Measurements from ENCODE around the gene ASTN2. TPM values are rescaled to one million over a fixed set of nuclear protein-coding genes. Genes with fewer than 3 reads are reported as not detected.

ASTN2 gene
- total and polyA plus RNA-seq, 2 experiments from 2014 or later = 5.6 to 7.7 TPM

DNA sequence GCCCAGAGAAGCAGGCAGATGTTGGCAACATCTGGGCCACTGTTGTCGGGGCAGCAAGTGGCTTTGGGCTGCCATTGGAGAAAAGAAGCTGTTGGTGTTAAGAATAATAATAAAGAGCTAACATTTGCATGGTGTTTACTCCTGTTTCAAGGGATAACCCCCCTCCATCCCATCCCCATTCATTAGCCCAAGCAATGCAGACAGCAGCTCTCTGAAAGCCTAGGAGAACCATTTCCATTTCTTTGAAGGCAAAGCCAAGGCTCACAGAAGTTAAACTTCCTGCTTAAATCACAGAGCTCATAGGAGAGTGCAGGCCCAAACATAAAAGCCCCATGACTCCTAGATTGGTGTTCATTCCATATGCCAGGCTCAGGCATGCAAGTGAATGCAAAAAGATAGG is 175.4 kb downstream of the ASTN2 start:
- TF ChIP-seq, protein P1, sequence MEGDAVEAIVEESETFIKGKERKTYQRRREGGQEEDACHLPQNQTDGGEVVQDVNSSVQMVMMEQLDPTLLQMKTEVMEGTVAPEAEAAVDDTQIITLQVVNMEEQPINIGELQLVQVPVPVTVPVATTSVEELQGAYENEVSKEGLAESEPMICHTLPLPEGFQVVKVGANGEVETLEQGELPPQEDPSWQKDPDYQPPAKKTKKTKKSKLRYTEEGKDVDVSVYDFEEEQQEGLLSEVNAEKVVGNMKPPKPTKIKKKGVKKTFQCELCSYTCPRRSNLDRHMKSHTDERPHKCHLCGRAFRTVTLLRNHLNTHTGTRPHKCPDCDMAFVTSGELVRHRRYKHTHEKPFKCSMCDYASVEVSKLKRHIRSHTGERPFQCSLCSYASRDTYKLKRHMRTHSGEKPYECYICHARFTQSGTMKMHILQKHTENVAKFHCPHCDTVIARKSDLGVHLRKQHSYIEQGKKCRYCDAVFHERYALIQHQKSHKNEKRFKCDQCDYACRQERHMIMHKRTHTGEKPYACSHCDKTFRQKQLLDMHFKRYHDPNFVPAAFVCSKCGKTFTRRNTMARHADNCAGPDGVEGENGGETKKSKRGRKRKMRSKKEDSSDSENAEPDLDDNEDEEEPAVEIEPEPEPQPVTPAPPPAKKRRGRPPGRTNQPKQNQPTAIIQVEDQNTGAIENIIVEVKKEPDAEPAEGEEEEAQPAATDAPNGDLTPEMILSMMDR (IDR thresholded peaks at IDR 0.05; ENCODE audit: low read depth, low read length) = no peak
- no peaks in the 10 kb centered on the region for H3K36me3 ChIP-seq

DNA sequence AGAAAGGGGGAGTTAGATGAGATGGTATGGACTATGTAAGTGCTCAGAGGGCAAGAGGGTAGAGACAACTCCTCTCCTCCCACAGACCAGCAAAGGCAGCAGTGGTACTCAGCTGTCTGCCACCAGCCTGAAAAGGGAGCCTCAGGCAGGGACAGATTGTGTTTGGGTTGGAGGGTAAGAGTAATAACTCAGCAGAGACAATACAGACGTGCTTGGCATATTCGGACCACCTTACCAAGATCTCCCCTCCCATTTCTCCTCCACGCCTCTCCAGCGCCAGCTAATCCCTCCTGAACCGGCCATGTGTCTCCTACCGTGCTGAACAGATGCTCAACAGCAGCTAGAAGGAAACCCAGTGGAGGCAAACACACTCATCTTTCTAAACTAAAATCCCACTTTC is 180.8 kb downstream of the ASTN2 start:
- Histone ChIP-seq H3K36me3 (no peaks in the 10 kb centered on the region), H3K9me3 (ENCODE audit: low read depth) (no peaks in the 10 kb centered on the region), H3K27me3 (no peaks in the 10 kb centered on the region), H3K27ac (no peak overlapping the region), H3K4me3 (no peak overlapping the region), H3K4me1 (ENCODE audit: low read depth) (no peaks in the 10 kb centered on the region)
- TF ChIP-seq, protein P1 (IDR thresholded peaks at IDR 0.05; ENCODE audit: low read depth, low read length) = no peak
- no peak for DNase-seq (ENCODE audit: low read depth in 1 of 2, low spot score in 1 of 2)

More for the DNA sequence above, 175.4 kb downstream of the ASTN2 start:
- no peak overlapping the region for H3K4me3 ChIP-seq
- no peaks in the 10 kb centered on the region for H3K4me1 ChIP-seq (ENCODE audit: low read depth)
- no peaks in the 10 kb centered on the region for H3K9me3 ChIP-seq (ENCODE audit: low read depth)
- DNase-seq (ENCODE audit: low read depth in 1 of 2, low spot score in 1 of 2) = no peak
- no peaks in the 10 kb centered on the region for H3K27me3 ChIP-seq
- no peak overlapping the region for H3K27ac ChIP-seq

DNA sequence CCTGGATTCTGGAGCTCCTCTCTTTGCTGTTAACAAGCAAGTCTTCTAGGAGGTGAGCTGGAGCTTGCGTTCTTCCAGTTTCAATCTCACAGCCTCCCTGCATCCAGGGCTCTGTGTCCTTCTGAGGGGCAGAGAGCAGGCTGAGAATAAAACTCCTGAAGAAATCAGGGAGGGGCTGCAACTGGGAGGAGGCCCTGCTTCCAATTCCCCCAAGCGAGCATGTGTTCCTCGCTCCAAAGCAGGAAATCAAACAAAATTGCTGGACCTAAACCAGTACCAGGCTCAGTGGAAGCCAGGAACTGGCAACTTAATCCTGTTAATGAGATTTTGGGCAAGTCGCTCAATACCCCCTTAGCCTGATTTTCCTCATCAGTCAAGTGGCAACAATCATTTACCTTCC is 181.8 kb downstream of the ASTN2 start:
- Histone ChIP-seq H3K36me3 (no peaks in the 10 kb centered on the region), H3K4me3 (no peak overlapping the region), H3K4me1 (ENCODE audit: low read depth) (no peaks in the 10 kb centered on the region), H3K27me3 (no peaks in the 10 kb centered on the region), H3K27ac (no peak overlapping the region), H3K9me3 (ENCODE audit: low read depth) (no peaks in the 10 kb centered on the region)
- TF ChIP-seq, protein P1 (IDR thresholded peaks at IDR 0.05; ENCODE audit: low read depth, low read length) = no peak
- DNase-seq (ENCODE audit: low read depth in 1 of 2, low spot score in 1 of 2) = no peak

DNA sequence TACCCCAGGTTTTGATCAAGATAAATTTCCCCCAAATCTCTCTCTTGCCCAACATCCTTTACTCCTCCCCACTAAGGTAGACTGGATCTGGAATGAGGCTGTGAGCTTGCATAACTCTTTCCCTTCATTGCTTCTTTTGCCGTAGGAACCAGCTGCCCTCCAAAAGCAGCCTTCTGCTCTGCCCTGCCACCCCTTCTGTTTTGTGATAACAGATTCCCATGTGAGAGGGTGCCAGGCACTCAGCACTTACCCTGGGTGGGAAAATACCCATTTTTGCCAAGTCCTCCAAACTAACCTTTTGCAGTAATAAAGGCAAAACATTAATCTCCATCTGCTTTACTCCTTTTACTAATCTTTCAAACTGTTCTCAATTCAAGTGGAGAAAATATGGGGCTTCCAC is 182.6 kb downstream of the ASTN2 start:
- no peaks in the 10 kb centered on the region for H3K27me3 ChIP-seq
- TF ChIP-seq, protein P1 (IDR thresholded peaks at IDR 0.05; ENCODE audit: low read depth, low read length) = no peak
- H3K36me3 ChIP-seq = no peaks in the 10 kb centered on the region
- H3K4me1 ChIP-seq (ENCODE audit: low read depth) = no peaks in the 10 kb centered on the region
- no peak overlapping the region for H3K27ac ChIP-seq
- no peak for DNase-seq (ENCODE audit: low read depth in 1 of 2, low spot score in 1 of 2)
- H3K4me3 ChIP-seq = no peak overlapping the region
- no peaks in the 10 kb centered on the region for H3K9me3 ChIP-seq (ENCODE audit: low read depth)

DNA sequence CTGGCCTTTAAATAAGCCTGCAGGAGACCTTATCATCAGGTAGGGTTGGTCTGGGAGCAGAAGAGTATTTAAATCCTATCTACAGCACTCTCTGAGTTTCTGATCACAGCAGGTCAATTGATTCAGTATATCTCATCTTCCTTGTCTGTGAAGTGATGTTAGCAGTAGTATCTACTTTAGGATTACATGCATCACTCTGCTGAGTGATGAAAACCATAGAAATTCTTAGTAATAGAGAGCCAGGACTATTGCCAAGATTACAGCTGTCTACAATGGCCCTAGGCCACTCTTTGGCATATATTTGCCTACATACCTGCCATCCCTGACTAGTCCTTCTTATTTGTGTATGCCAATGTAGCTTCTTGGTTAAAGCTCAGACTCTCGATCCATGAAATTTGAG is 183.8 kb downstream of the ASTN2 start:
- Histone ChIP-seq H3K9me3 (ENCODE audit: low read depth) (no peaks in the 10 kb centered on the region), H3K27ac (no peak overlapping the region), H3K4me3 (no peak overlapping the region), H3K4me1 (ENCODE audit: low read depth) (no peaks in the 10 kb centered on the region), H3K27me3 (no peaks in the 10 kb centered on the region), H3K36me3 (no peaks in the 10 kb centered on the region)
- DNase-seq (ENCODE audit: low read depth in 1 of 2, low spot score in 1 of 2) = no peak
- TF ChIP-seq, protein P1 (IDR thresholded peaks at IDR 0.05; ENCODE audit: low read depth, low read length) = no peak

DNA sequence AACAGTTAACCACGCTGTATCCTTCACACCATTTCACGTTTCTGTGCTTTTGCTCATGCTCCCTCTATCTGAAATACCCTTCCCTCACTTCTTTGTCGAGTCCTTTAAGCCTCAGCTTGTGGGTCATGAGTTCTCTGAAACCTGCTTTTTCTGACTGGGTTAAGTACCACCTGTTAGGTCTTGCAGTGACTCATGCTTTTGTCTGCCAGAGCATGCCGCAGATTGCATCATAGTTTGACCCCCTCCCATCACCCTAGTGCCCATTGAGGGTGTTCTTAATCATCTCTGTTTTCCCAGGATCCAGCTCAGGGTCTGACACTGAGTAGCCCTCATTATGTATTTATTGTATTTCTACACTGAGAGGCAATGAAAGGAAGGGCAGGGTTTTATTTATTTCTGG is 190.2 kb downstream of the ASTN2 start:
- H3K36me3 ChIP-seq = no peaks in the 10 kb centered on the region
- H3K4me1 ChIP-seq (ENCODE audit: low read depth) = no peaks in the 10 kb centered on the region
- no peaks in the 10 kb centered on the region for H3K27me3 ChIP-seq
- H3K4me3 ChIP-seq = no peak overlapping the region
- no peak overlapping the region for H3K27ac ChIP-seq
- H3K9me3 ChIP-seq (ENCODE audit: low read depth) = peaks cover 2% of the 10 kb centered on the region
- no peak for DNase-seq (ENCODE audit: low read depth in 1 of 2, low spot score in 1 of 2)
- TF ChIP-seq, protein P1 (IDR thresholded peaks at IDR 0.05; ENCODE audit: low read depth, low read length) = no peak
